HEK293T (cell line): ENCODE data around the gene SLC25A36.

Experiments
- CTCF ChIA-PET: fragments of 350-600 bp; formaldehyde crosslinking; extraction: SDS; loops from one replicate; lab custom pipeline; 2021; ENCODE audit warnings: antibody characterized with exemption, inconsistent platforms; lab: Yijun Ruan, JAX
- POLR2A ChIA-PET: fragments of 350-600 bp; formaldehyde crosslinking; extraction: SDS; loops from one replicate; lab custom pipeline; 2020; ENCODE audit warnings: antibody characterized with exemption, inconsistent platforms; lab: Yijun Ruan, JAX
- DNase-seq: peaks from one replicate; pipeline ENCODE4 v3.0.0; 2012; ENCODE audit warnings: mixed read lengths; ENCODE audit errors: extremely low spot score
- ARNT ChIP-seq: fragments of 450-650 bp; IDR thresholded peaks from 2 replicates; pipeline ENCODE4 v1.6.1; 2017; ENCODE audit warnings: mild to moderate bottlenecking
- BHLHE40 ChIP-seq: fragments of 450-650 bp; IDR thresholded peaks from 2 replicates; pipeline ENCODE4 v1.6.1; 2016; ENCODE audit warnings: mild to moderate bottlenecking, moderate library complexity, borderline replicate concordance
- CTBP1 ChIP-seq: fragments of 450-650 bp; IDR thresholded peaks from 2 replicates; pipeline ENCODE4 v1.6.1; 2016; ENCODE audit warnings: borderline replicate concordance
- ELF4 ChIP-seq: fragments of 450-650 bp; IDR thresholded peaks from 2 replicates; pipeline ENCODE4 v1.6.1; 2017; ENCODE audit warnings: antibody characterized with exemption
- FOXA1 ChIP-seq: fragments of 450-650 bp; IDR thresholded peaks from 2 replicates; pipeline ENCODE4 v1.6.1; 2016; ENCODE audit warnings: mild to moderate bottlenecking
- FOXK2 ChIP-seq: fragments of 450-650 bp; IDR thresholded peaks from 2 replicates; pipeline ENCODE4 v1.6.1; 2016; ENCODE audit warnings: mild to moderate bottlenecking
- FOXM1 ChIP-seq: fragments of 450-650 bp; IDR thresholded peaks from 2 replicates; pipeline ENCODE4 v1.6.1; 2017; ENCODE audit warnings: mild to moderate bottlenecking, borderline replicate concordance
- HDGF ChIP-seq: fragments of 450-650 bp; IDR thresholded peaks from 2 replicates; pipeline ENCODE4 v1.6.1; 2017; ENCODE audit warnings: antibody characterized with exemption, borderline replicate concordance
- L3MBTL2 ChIP-seq: fragments of 450-650 bp; conservative IDR thresholded peaks from 2 replicates; pipeline ENCODE4 v1.6.1; 2016; ENCODE audit warnings: mild to moderate bottlenecking
- LEF1 ChIP-seq: fragments of 450-650 bp; IDR thresholded peaks from 2 replicates; pipeline ENCODE4 v1.6.1; 2017; ENCODE audit warnings: mild to moderate bottlenecking, borderline replicate concordance
- NFRKB ChIP-seq: fragments of 450-650 bp; IDR thresholded peaks from 2 replicates; pipeline ENCODE4 v1.6.1; 2016; ENCODE audit warnings: mild to moderate bottlenecking, moderate library complexity
- PKNOX1 ChIP-seq: fragments of 450-650 bp; IDR thresholded peaks from 2 replicates; pipeline ENCODE4 v1.6.1; 2016
- SP1 ChIP-seq: fragments of 450-650 bp; IDR thresholded peaks from 2 replicates; pipeline ENCODE4 v1.6.1; 2017
- SUZ12 ChIP-seq: fragments of 450-650 bp; IDR thresholded peaks from 2 replicates; pipeline ENCODE4 v1.6.1; 2016; ENCODE audit warnings: mild to moderate bottlenecking
- TARDBP ChIP-seq: fragments of 450-650 bp; IDR thresholded peaks from 2 replicates; pipeline ENCODE4 v1.6.1; 2016
- ZNF384 ChIP-seq: fragments of 450-650 bp; IDR thresholded peaks from 2 replicates; pipeline ENCODE4 v1.6.1; 2016

Gene SLC25A36

GRCh38 chr3:140911822-140912221 lies 29.8 kb upstream of the SLC25A36 start:
- DNase-seq: no peak
- ChIA-PET CTCF (interaction anchor here (1.3 kb wide), 1 partner anchor 11 kb away, joined by 7 read pairs; no protein-coding TSS in a partner anchor), POLR2A (no interaction called here)
- TF ChIP-seq SUZ12 (no peak), BHLHE40 (no peak), FOXK2 (no peak), TARDBP (no peak), LEF1 (no peak), FOXM1 (no peak), SP1 (no peak), FOXA1 (no peak), ZNF384 (no peak), CTBP1 (no peak), ELF4 (no peak), ARNT (no peak), L3MBTL2 (no peak), HDGF (no peak), NFRKB (no peak), PKNOX1 (no peak)

- TF ChIP-seq FOXK2 (no peak), PKNOX1 (no peak), TARDBP (no peak), SUZ12 (no peak), ELF4 (no peak), FOXA1 (no peak), NFRKB (no peak), BHLHE40 (no peak), ARNT (no peak), HDGF (no peak), L3MBTL2 (no peak), ZNF384 (no peak), CTBP1 (no peak), FOXM1 (no peak), LEF1 (no peak)
- no peak for DNase-seq
- POLR2A ChIA-PET: no interaction called here
- CTCF ChIA-PET: interaction anchor here (1.1 kb wide), 1 partner anchor 9 kb away, joined by 3 read pairs; no protein-coding TSS in a partner anchor
Observed at GRCh38 chr3:140913728-140914127, 27.9 kb upstream of the SLC25A36 start.

GRCh38 chr3:140914384-140914945 lies 27.2 kb upstream of the SLC25A36 start:
- ChIA-PET CTCF (no interaction called here), POLR2A (no interaction called here)
- no peak for DNase-seq
- TF ChIP-seq ARNT (no peak), TARDBP (no peak), PKNOX1 (no peak), LEF1 (no peak), ZNF384 (no peak), FOXK2 (no peak), FOXM1 (no peak), SP1 (no peak), NFRKB (no peak), L3MBTL2 (no peak), BHLHE40 (no peak), ELF4 (no peak), CTBP1 (no peak)

- no peak for DNase-seq
- ChIA-PET CTCF (no interaction called here), POLR2A (no interaction called here)
- TF ChIP-seq NFRKB (no peak), SUZ12 (no peak), CTBP1 (no peak), HDGF (no peak), FOXA1 (no peak), BHLHE40 (no peak), FOXK2 (no peak), ZNF384 (no peak), LEF1 (no peak)
Observed at GRCh38 chr3:140916603-140917002, 25.0 kb upstream of the SLC25A36 start.

- TF ChIP-seq BHLHE40 (no peak), HDGF (no peak), L3MBTL2 (no peak), LEF1 (no peak), FOXK2 (no peak), ELF4 (no peak), ARNT (no peak), FOXM1 (no peak), TARDBP (no peak), ZNF384 (no peak), PKNOX1 (no peak), SUZ12 (no peak), NFRKB (no peak), FOXA1 (no peak), CTBP1 (no peak), SP1 (no peak)
- DNase-seq: no peak
- ChIA-PET POLR2A (interaction anchor here (0.8 kb wide), 1 partner anchor 35 kb away, joined by 3 read pairs; no protein-coding TSS in a partner anchor), CTCF (no interaction called here)
Observed at GRCh38 chr3:140917772-140918171, 23.9 kb upstream of the SLC25A36 start.
